ENCODE data around the gene ST6GALNAC3. TPM values are rescaled to one million over a fixed set of nuclear protein-coding genes. Genes with fewer than 3 reads are reported as not detected.

Gene ST6GALNAC3
- total RNA-seq, 1 donor from 2014 or later, result 22.0 TPM

DNA sequence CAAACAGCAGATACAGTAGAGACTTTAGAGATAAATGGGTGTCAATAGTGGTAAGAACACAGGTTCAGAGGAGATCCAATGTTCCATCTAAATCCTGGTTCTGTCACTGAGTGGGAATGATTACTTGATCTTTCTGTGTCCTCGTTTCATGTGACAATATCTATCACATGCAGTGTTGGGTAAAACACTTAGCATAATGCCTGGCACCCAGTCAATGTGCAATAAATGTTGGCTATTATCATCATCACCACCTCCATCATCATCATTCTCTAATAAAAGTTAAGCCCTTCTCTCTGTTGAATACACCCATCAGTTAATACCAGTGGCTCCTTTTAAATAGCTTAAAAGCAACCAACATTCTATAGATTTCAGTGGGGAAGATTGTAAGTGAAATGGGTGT lies 184.7 kb downstream of the ST6GALNAC3 start:
- Mint-ChIP-seq H3K4me3 (no peak overlapping the region), H3K36me3 (ENCODE audit: low read depth) (peaks cover 4% of the 10 kb centered on the region), H3K4me1 (peaks cover 19% of the 10 kb centered on the region), H3K27me3 (ENCODE audit: low read depth) (no peaks in the 10 kb centered on the region), H3K9me3 (peaks cover 2% of the 10 kb centered on the region), H3K27ac (ENCODE audit: unreplicated experiment) (no peak overlapping the region)
- TF ChIP-seq, protein P1, sequence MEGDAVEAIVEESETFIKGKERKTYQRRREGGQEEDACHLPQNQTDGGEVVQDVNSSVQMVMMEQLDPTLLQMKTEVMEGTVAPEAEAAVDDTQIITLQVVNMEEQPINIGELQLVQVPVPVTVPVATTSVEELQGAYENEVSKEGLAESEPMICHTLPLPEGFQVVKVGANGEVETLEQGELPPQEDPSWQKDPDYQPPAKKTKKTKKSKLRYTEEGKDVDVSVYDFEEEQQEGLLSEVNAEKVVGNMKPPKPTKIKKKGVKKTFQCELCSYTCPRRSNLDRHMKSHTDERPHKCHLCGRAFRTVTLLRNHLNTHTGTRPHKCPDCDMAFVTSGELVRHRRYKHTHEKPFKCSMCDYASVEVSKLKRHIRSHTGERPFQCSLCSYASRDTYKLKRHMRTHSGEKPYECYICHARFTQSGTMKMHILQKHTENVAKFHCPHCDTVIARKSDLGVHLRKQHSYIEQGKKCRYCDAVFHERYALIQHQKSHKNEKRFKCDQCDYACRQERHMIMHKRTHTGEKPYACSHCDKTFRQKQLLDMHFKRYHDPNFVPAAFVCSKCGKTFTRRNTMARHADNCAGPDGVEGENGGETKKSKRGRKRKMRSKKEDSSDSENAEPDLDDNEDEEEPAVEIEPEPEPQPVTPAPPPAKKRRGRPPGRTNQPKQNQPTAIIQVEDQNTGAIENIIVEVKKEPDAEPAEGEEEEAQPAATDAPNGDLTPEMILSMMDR (conservative IDR thresholded peaks at IDR 0.05), result no peak
- no peak for DNase-seq (ENCODE audit: low read depth, low spot score)

DNA sequence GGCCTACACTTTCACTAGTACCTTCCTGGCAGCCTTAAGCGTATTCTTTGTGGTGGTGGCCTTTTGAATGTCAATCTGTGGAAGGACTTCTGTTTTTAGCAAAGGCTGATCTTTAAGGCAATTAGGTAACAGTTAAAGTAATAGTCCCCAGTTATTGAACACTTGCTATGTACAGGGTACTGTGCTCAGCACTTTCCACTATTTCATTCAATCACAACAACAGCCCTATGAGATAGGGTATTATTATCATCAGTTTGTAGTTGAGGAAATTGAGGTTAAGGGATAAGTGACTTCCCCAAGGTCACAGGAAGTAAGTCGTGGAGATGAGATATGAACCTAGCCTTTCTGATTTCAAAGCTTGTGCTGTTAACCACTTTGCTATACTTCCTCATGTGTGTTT lies 185.7 kb downstream of the ST6GALNAC3 start:
- H3K27me3 Mint-ChIP-seq (ENCODE audit: low read depth), result no peaks in the 10 kb centered on the region
- no peak for DNase-seq (ENCODE audit: low read depth, low spot score)
- peaks cover 17% of the 10 kb centered on the region for H3K4me1 Mint-ChIP-seq
- no peak overlapping the region for H3K4me3 Mint-ChIP-seq
- H3K27ac Mint-ChIP-seq (ENCODE audit: unreplicated experiment), result no peak overlapping the region
- H3K9me3 Mint-ChIP-seq, result peaks cover 2% of the 10 kb centered on the region
- H3K36me3 Mint-ChIP-seq (ENCODE audit: low read depth), result peaks cover 4% of the 10 kb centered on the region
- TF ChIP-seq, protein P1 (conservative IDR thresholded peaks at IDR 0.05), result no peak

DNA sequence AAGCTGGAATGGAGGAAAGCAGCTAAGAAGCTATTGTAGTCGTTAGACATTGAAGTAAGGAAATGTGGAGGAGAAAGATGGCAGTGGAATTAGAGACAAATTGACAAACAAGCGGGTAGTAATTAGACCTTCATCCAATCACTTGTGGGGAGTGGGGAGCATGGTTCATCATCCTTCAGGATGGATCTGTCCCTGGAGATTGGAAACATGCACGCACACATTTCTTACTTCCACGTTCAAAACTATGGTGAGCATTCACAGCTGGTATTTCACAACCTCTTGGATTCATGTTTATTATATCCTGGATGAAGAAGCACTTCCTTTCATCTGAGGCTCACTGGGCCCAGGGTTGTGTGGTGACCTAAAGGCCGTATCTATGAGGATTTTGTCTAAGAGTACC lies 188.1 kb downstream of the ST6GALNAC3 start:
- Mint-ChIP-seq H3K27me3 (ENCODE audit: low read depth) (no peaks in the 10 kb centered on the region), H3K9me3 (peaks cover 2% of the 10 kb centered on the region), H3K27ac (ENCODE audit: unreplicated experiment) (no peak overlapping the region), H3K4me3 (no peak overlapping the region), H3K36me3 (ENCODE audit: low read depth) (peaks cover 4% of the 10 kb centered on the region), H3K4me1 (peaks cover 6% of the 10 kb centered on the region)
- DNase-seq (ENCODE audit: low read depth, low spot score), result no peak
- TF ChIP-seq, protein P1 (conservative IDR thresholded peaks at IDR 0.05), result no peak

DNA sequence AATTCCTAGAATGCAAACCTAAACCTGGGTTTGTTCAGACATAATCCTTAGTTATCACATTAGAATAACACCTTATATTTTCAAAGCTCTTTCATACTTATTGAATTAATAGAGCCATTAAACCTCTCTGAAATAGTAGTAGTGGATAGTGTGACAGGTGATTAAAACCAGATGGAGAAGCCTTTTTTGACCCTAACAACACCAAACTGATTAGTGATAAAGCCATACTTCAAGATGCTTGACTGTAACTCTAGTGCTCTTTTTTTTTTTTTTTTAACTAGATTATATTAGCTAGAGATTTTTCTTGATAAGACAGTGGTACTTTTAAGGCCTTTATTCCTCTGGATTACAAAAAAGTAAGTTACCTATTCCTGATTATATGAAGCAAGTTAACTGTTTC lies 190.1 kb downstream of the ST6GALNAC3 start:
- H3K9me3 Mint-ChIP-seq, result peaks cover 2% of the 10 kb centered on the region
- no peak for DNase-seq (ENCODE audit: low read depth, low spot score)
- peaks cover 4% of the 10 kb centered on the region for H3K36me3 Mint-ChIP-seq (ENCODE audit: low read depth)
- no peaks in the 10 kb centered on the region for H3K27me3 Mint-ChIP-seq (ENCODE audit: low read depth)
- H3K4me3 Mint-ChIP-seq, result no peak overlapping the region
- H3K4me1 Mint-ChIP-seq, result peaks cover 15% of the 10 kb centered on the region
- no peak overlapping the region for H3K27ac Mint-ChIP-seq (ENCODE audit: unreplicated experiment)
- TF ChIP-seq, protein P1 (conservative IDR thresholded peaks at IDR 0.05), result no peak

DNA sequence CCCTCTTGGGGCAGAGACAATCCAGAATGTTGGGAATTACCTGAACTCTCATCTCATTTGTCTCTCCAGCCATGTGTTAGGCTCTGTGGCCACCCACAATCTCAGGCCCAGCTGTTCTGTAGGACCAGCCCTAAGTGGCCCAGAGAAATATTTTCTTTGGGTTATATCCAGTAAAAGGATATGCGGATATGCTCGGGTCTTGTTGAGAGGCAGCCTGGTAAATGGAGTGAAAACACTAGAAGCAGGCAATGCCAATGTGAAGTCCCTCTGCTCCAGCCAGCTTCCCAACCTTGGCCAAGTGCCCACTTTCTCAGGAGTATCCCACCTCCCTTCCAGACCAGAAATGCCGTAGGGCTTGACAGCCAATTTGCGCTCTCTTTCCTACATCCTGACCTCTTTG lies 192.2 kb downstream of the ST6GALNAC3 start:
- no peak overlapping the region for H3K27ac Mint-ChIP-seq (ENCODE audit: unreplicated experiment)

More for the DNA sequence above, 192.2 kb downstream of the ST6GALNAC3 start:
- TF ChIP-seq, protein P1 (conservative IDR thresholded peaks at IDR 0.05), result no peak
- Mint-ChIP-seq H3K36me3 (ENCODE audit: low read depth) (peaks cover 4% of the 10 kb centered on the region), H3K9me3 (peaks cover 2% of the 10 kb centered on the region), H3K4me1 (peaks cover 19% of the 10 kb centered on the region), H3K27me3 (ENCODE audit: low read depth) (no peaks in the 10 kb centered on the region), H3K4me3 (no peak overlapping the region)
- no peak for DNase-seq (ENCODE audit: low read depth, low spot score)

Data from neural crest cell (in vitro differentiated cells).